Osteocyte (in vitro differentiated cells): Measurements from ENCODE around the gene CDC42BPB. TPM values are rescaled to one million over a fixed set of nuclear protein-coding genes. Genes with fewer than 3 reads are reported as not detected.
A peak's percentile ranks its signal among the peaks of the same experiment; 100 is the strongest.

Experiments
- DNase-seq: peaks from one replicate; pipeline ENCODE4 v3.0.0; 2021; ENCODE audit warnings: mixed read lengths; ENCODE audit not compliant: unreplicated experiment; ENCODE audit errors: extremely low spot score
- H3K27ac Mint-ChIP-seq: one replicate; pipeline ENCODE4 v1.8.0; 2021; ENCODE audit warnings: mild to moderate bottlenecking, mixed read lengths; ENCODE audit not compliant: unreplicated experiment
- H3K27me3 Mint-ChIP-seq: one replicate; pipeline ENCODE4 v1.8.0; 2021; ENCODE audit warnings: mixed read lengths; ENCODE audit not compliant: unreplicated experiment
- H3K36me3 Mint-ChIP-seq: one replicate; pipeline ENCODE4 v1.8.0; 2021; ENCODE audit warnings: mixed read lengths; ENCODE audit not compliant: unreplicated experiment
- H3K4me1 Mint-ChIP-seq: one replicate; pipeline ENCODE4 v1.8.0; 2021; ENCODE audit warnings: mixed read lengths; ENCODE audit not compliant: unreplicated experiment
- H3K4me3 Mint-ChIP-seq: one replicate; pipeline ENCODE4 v1.8.0; 2021; ENCODE audit warnings: mild to moderate bottlenecking, moderate library complexity, mixed read lengths; ENCODE audit not compliant: unreplicated experiment
- H3K9me3 Mint-ChIP-seq: one replicate; pipeline ENCODE4 v1.8.0; 2021; ENCODE audit warnings: mixed read lengths; ENCODE audit not compliant: unreplicated experiment
- CTCF ChIP-seq: fragments of 200-600 bp; sonication (generic); IDR thresholded peaks from 2 replicates; pipeline ENCODE4 v1.5.0; 2021; ENCODE audit warnings: antibody characterized with exemption, mild to moderate bottlenecking, moderate library complexity
- total RNA-seq: library from RNA; stranded (reverse); gene quantifications from 2 replicates; pipeline ENCODE4 v1.2.1, GENCODE V29; 2021

Gene CDC42BPB
- total RNA-seq, 1 donor from 2014 or later = 99.0 TPM

GRCh38 chr14:103097244-103097993 lies 40.1 kb upstream of the CDC42BPB start:
- peaks cover 3% of the 10 kb centered on the region for H3K27me3 Mint-ChIP-seq
- H3K36me3 Mint-ChIP-seq = no peaks in the 10 kb centered on the region
- H3K4me3 Mint-ChIP-seq = no peak overlapping the region
- H3K9me3 Mint-ChIP-seq = no peaks in the 10 kb centered on the region
- H3K4me1 Mint-ChIP-seq = peaks cover 4% of the 10 kb centered on the region
- H3K27ac Mint-ChIP-seq = no peak overlapping the region
- no peak for TF ChIP-seq CTCF
- DNase-seq = no peak

GRCh38 chr14:103096387-103096786 lies 39.0 kb upstream of the CDC42BPB start:
- DNase-seq = no peak
- Mint-ChIP-seq H3K27ac (no peak overlapping the region), H3K9me3 (no peaks in the 10 kb centered on the region), H3K4me1 (peaks cover 4% of the 10 kb centered on the region), H3K36me3 (no peaks in the 10 kb centered on the region), H3K4me3 (no peak overlapping the region), H3K27me3 (peaks cover 3% of the 10 kb centered on the region)
- no peak for TF ChIP-seq CTCF

- Mint-ChIP-seq H3K4me3 (no peak overlapping the region), H3K27ac (no peak overlapping the region), H3K9me3 (no peaks in the 10 kb centered on the region), H3K4me1 (peaks cover 4% of the 10 kb centered on the region), H3K27me3 (peaks cover 3% of the 10 kb centered on the region), H3K36me3 (no peaks in the 10 kb centered on the region)
- no peak for DNase-seq
- TF ChIP-seq CTCF = no peak
Observed at GRCh38 chr14:103095210-103095778, 37.9 kb upstream of the CDC42BPB start.

GRCh38 chr14:103094406-103095209 lies 37.3 kb upstream of the CDC42BPB start, which contains the start of gene EXOC3L4:
EXOC3L4 (plus strand) TSS chr14:103094725; CDS start chr14:103100220, 5,495 bp downstream.
- peak within 1 kb of the TSS; percentile 18 for H3K27ac Mint-ChIP-seq
- no peaks in the 10 kb centered on the region for H3K36me3 Mint-ChIP-seq
- H3K4me1 Mint-ChIP-seq = peaks cover 4% of the 10 kb centered on the region
- H3K9me3 Mint-ChIP-seq = no peaks in the 10 kb centered on the region
- no peak within 1 kb of the TSS for H3K4me3 Mint-ChIP-seq
- DNase-seq = no peak
- peaks cover 3% of the 10 kb centered on the region for H3K27me3 Mint-ChIP-seq
- no peak for TF ChIP-seq CTCF
